Left ventricle myocardium superior (tissue), 1 donor: ENCODE data around the gene NTRK2. TPM values are rescaled to one million over a fixed set of nuclear protein-coding genes. Genes with fewer than 3 reads are reported as not detected.

Experiments used
- ATAC-seq: fragments of 200-7000 bp; cut with Tn5 transposase; one replicate; pipeline ENCODE4 v1.9.1; 2020; ENCODE audit warnings: mild to moderate bottlenecking, moderate library complexity
- DNase-seq: peaks from one replicate; pipeline ENCODE4 v3.0.0-alpha.2; 2020
- intact Hi-C: fragments of 100-400 bp; cut with micrococcal nuclease; formaldehyde crosslinking; loops from one replicate; pipeline ENCODE4 v1.11.0; 2022
- total RNA-seq: library from RNA; stranded (reverse); fragmentation: NEBNext Ultra II Directional; extraction: Animal tissue kit (Norgen Biotek cat#: 25700); gene quantifications from one replicate; pipeline ENCODE4 v1.2.1, GENCODE V29; 2021
- donor health status: DM: no; HTN: yes; CAD: no; lungs with severe emphysema.

The NTRK2 gene
- total RNA-seq, 1 donor from 2014 or later, result 5.5 TPM

GRCh38 chr9:84832453-84832852 lies 162.9 kb downstream of the NTRK2 start:
- intact Hi-C loops, result no loop called here
- no peak for ATAC-seq
- DNase-seq, result no peak

- ATAC-seq, result no peak
- intact Hi-C loops, result no loop called here
- DNase-seq, result no peak
Measured at GRCh38 chr9:84834426-84834825, 164.9 kb downstream of the NTRK2 start.

GRCh38 chr9:84835745-84836144 lies 166.2 kb downstream of the NTRK2 start:
- ATAC-seq, result no peak
- DNase-seq, result no peak
- intact Hi-C loops, result no loop called here

GRCh38 chr9:84838879-84839278 lies 169.3 kb downstream of the NTRK2 start:
- intact Hi-C loops, result no loop called here
- ATAC-seq (no peak), DNase-seq (no peak)

- intact Hi-C loops, result no loop called here
- DNase-seq (no peak), ATAC-seq (no peak)
Measured at GRCh38 chr9:84839541-84839940, 170.0 kb downstream of the NTRK2 start.

- intact Hi-C loops, result no loop called here
- no peak for DNase-seq
- ATAC-seq, result no peak
Measured at GRCh38 chr9:84841931-84842330, 172.4 kb downstream of the NTRK2 start.

- no peak for ATAC-seq
- intact Hi-C loops, result no loop called here
- no peak for DNase-seq
Measured at GRCh38 chr9:84843175-84843824, 173.8 kb downstream of the NTRK2 start.

- intact Hi-C loops, result no loop called here
- DNase-seq (no peak), ATAC-seq (no peak)
Measured at GRCh38 chr9:84845956-84846900, 176.7 kb downstream of the NTRK2 start.

- DNase-seq (no peak), ATAC-seq (no peak)
- intact Hi-C loops, result no loop called here
Measured at GRCh38 chr9:84846906-84847305, 177.4 kb downstream of the NTRK2 start.

GRCh38 chr9:84849049-84849448 lies 179.5 kb downstream of the NTRK2 start:
- intact Hi-C loops, result no loop called here
- DNase-seq (no peak), ATAC-seq (no peak)

GRCh38 chr9:84850830-84851392 lies 181.4 kb downstream of the NTRK2 start:
- intact Hi-C loops, result no loop called here
- ATAC-seq (no peak), DNase-seq (no peak)

GRCh38 chr9:84851935-84852585 lies 182.5 kb downstream of the NTRK2 start:
- intact Hi-C loops, result no loop called here
- peak; percentile 53 for ATAC-seq
- DNase-seq, result no peak

- DNase-seq (no peak), ATAC-seq (no peak)
- intact Hi-C loops, result no loop called here
Measured at GRCh38 chr9:84852617-84853301, 183.2 kb downstream of the NTRK2 start.

- no peak for DNase-seq
- intact Hi-C loops, result no loop called here
- peak; percentile 77 for ATAC-seq
Measured at GRCh38 chr9:84856181-84856632, 186.7 kb downstream of the NTRK2 start.

- ATAC-seq (peak; percentile 63), DNase-seq (no peak)
- intact Hi-C loops, result no loop called here
Measured at GRCh38 chr9:84857211-84857610, 187.7 kb downstream of the NTRK2 start.

GRCh38 chr9:84858364-84858763 lies 188.8 kb downstream of the NTRK2 start:
- intact Hi-C loops, result no loop called here
- DNase-seq (peak; percentile 47), ATAC-seq (peak; percentile 66)

GRCh38 chr9:84860249-84861115 lies 191.0 kb downstream of the NTRK2 start:
- intact Hi-C loops, result no loop called here
- no peak for DNase-seq
- no peak for ATAC-seq

GRCh38 chr9:84861455-84861854 lies 191.9 kb downstream of the NTRK2 start:
- intact Hi-C loops, result no loop called here
- no peak for ATAC-seq
- DNase-seq, result no peak
